ENCODE data around the gene FOXC2.

FOXC2 gene

GRCh38 chr16:86566601-86566965 lies at the start of gene FOXC2:
FOXC2 (plus strand) TSS chr16:86566829; CDS start chr16:86567336, 507 bp downstream.
- DNase-seq = peak; percentile 30 to 38

- DNase-seq = no peak
Observed at GRCh38 chr16:86517033-86517432, 49.6 kb upstream of the FOXC2 start.

DNA sequence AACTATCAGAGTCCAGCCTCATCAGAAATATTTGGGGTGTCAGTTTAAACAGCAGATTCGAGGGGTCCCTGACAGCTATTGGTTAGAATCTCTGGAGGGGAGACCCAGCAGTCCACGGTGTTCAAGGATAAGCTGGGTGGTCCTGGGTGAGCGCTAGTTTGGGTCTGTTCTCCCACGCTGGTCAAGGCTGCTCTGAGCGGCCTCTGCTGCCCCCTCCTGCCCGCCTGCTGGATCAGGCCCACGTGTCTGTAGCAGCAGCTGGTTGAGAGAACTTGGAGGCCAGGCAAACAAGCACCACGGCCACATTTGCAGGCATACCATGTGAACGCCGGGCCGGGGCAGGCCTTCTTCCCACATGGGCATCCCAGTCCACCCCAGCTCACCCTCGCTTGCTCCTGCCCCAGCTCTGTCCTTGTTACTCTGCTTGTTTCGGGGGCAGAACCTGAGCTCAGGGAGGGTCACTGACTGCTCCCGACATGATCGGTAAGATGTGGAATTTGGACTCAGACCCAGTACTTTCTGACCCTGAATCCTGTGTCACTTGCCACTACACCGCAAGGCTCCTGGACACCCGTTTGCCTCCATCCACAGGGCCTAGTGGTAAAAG lies 48.9 kb upstream of the FOXC2 start:
- DNase-seq = no peak

GRCh38 chr16:86519007-86519648 lies 47.5 kb upstream of the FOXC2 start:
- no peak for DNase-seq

DNA sequence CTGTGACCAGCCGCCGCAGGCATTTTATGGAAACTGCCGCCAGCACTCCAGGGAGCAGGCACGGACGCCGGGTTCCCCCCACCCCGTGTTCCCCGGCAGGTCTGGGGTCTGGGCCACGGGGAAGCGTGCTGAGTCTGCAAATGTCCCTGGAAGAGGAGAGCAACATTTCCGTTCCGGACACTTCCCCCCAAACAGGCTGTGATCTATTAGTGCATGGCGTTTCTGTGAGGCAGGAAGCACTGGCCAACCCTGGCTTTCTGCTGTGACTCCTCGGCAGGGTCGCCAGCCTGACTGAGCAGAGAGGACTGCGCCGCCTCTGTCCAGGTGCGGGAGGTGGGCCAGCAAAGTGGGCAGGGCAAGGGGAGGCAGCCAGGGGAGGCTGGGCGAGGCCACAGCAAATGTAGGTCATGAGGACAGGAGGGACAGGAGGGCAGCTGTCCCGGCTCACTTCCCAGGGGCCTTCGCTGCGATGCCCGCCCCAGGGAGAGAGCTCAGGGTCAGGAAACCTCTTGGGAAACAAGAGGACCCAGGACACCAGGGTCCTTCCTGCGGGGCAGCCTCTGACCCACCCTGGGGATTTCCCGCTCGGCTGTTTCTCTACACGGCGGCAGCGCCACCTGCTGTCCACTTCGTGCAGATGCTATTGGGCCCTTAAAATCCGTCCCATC lies 46.8 kb upstream of the FOXC2 start:
- peak; percentile 46 to 50 for DNase-seq

- DNase-seq = no peak
Observed at GRCh38 chr16:86520317-86521210, 46.1 kb upstream of the FOXC2 start.

DNA sequence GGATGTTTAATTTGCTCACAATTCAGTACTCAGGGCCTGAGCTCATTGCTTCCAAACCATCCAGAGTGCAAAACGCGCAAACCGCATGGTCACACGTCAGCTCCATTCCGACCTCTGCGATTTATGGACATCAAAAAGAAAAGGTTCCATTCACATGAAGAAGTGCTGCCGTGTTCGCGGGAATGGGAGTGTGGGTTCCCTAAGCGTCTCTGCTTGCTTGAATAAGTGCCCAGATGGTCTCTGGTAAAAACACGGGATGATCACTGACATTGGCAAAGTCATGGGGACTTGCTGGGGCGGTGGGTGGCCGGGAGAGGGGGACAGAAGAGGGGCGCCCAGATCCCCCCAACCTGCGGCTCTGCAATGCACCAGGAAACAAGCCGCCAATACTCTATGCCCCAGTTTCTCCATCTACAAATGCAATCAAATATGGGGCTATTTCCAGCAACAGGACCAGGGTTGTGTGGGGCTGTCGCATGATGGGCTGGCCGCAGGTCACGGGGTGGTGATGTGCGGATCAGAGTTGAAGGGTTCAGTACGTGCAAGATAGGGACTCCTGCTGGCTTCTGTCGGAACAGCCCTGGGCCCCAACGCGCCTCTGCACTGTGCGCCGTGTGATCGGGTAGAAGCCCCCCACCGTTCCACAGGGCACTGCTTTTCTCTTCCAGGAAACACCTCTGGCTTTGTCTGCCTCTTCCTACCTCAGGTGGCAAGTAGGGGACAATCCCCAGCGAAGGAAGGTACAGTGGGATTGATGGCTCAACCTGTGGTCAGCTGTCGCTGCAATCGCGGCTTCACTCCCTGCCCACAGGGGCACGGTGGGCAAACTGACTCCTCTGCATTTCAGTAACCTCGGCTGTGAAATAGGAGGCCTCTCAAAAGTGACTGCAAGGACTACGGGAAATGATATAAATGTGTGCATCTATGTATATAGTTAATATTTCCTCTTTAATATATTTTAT lies 45.1 kb upstream of the FOXC2 start:
- no peak for DNase-seq

- DNase-seq = no peak
Observed at GRCh38 chr16:86522634-86523033, 44.0 kb upstream of the FOXC2 start.

DNA sequence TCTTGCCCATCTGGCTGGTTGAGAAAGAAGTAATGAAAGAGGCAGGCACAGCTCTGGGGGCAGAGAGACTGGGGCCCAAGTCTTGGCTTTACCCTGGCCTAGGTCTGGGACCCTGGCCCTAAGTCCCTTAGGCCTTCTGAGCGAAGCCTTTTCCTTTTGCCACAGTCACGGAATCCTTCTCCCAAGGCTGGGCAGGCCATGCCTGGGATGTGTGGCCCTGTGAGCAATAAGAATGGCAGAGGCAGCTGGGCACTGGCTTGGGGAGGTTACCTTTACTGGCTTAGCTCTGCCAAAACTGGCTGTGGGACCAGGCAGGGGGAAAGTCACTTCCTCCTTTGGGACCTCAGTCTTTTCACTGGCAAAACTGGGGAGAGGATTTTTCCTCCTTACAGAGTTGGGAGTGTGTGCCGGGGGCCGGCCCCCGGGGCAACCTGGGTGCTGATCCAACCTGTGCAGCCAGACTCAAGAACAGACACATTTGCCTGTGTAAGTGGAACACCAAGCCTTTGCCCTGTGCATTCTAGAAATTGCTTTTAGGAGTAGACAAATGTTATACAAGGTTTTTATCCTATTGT lies 43.4 kb upstream of the FOXC2 start:
- DNase-seq = no peak

GRCh38 chr16:86524029-86524428 lies 42.6 kb upstream of the FOXC2 start:
- DNase-seq = no peak

- DNase-seq = no peak
Observed at GRCh38 chr16:86525696-86526095, 40.9 kb upstream of the FOXC2 start.

DNA sequence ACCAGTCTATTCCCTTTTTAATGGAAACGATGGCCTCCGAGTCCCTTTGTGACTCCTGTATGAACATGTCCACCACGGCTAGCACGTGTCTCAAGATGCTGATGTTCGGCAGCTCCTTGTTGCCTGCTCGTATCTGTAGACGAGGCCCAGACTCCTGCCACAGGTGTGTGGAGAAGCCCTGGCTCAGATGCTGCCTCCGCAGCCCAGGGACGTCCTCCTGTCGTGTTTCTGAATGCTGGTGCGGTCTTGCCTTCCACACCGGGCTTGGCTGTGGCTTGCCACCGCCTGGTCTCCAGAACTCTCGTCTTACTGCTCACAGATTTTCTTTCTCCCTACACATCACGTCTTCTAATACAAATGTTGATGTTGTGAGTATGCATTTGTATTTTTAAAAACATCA lies 39.3 kb upstream of the FOXC2 start:
- no peak for DNase-seq

DNA sequence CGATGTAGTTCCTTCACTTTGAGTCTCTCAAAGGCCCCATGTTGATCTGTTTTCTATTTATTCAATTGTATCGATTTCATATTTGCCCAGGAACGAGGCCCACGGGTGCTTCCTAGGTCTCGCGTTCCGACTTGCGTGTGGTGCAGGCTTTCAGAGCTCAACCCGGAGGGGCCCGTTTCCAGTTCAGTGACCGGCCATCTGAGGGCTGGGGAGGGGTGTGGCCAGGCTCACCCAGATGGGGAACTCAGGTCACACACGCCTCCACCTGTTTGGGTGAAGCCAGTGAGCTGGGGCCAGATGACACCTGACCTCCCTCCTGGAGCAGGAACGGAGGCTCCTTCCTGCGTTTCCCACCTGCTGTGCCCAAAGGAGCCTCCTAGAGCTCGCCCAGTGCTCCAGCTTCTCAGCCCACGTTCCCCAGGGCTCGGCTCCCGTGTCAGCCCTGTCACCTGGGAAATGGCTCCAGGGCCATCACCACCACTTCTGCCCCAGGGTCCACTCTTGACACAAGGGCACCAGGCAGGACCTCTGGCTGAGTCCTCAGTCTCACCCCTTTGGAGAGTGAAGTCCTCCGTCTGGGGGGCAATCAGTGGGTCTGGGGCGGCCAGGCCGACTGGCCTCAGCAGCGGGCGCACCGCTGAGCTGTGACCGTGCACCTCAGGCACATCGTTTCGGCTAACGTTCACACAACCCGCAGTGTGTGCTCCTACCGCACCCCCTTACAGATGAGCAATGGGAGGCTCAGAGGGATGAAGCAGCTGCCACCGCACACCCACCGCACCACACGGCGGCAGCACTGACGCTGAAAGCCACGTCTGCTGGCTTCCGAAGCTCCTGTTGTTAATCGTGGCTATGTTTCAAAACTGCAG lies 38.3 kb upstream of the FOXC2 start:
- DNase-seq = no peak

DNA sequence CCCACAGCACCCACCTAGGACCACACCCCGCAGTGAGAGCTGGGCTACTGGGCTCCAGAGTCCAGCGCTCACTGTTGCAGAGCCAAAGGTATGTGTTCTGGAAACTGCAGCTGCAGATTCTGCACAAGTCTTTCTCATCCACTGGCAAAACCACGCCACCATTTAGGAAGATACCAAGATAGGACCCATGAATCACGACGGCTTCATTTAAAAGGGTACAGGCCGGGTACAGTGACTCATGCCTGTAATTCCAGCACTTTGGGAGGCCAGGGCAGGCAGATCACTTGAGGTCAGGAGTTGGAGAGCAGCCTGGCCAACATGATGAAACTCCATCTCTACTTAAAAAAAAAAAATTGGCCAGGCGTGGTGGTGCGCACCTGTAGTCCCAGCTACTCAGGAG lies 37.5 kb upstream of the FOXC2 start:
- no peak for DNase-seq

DNA sequence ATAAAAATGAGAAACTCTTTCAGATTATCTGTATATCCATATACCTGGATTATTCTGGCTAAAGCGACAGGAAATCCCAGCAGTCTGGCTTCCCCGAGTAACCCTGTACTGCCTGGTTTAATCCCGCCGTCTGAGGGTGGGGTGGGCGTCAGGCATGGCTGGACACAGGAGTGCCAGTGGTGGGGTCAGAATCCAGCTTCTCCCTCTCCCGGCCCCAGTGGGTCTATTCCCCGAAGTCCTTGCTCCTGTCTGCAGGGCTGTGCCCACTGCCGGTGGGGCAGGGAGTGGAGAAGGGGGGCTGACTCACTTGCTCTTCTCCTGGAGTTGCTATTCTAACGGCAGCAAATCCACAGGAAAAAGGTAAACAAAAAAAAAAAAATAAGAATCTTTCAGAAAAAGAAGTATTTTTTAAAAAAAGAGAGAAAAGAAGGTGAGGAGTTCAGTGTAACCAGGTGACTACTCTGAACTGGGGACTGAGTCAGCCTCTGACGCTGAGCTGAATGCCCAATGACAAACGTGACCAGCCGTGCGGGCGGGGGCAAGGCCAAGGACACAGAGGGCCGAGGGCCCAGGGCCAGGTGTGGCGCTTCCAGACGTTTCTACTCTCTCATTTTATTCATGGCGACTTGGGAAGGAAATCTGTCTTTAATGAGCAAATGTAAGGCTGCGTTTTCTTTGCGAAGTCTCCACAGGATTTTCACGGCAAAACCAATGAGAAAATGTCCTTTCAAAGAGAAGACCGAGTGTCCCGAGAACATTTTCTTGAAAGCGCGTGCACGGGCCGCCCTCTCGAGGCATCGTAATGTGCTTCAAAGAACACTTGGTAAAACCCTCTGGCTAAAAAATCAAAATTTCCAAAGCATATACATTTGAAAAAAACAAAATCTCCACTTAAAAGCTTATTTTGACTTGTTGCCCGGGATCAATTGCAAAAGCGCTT lies 36.1 kb upstream of the FOXC2 start:
- no peak for DNase-seq

- no peak for DNase-seq
Observed at GRCh38 chr16:86531191-86531545, 35.5 kb upstream of the FOXC2 start.

DNA sequence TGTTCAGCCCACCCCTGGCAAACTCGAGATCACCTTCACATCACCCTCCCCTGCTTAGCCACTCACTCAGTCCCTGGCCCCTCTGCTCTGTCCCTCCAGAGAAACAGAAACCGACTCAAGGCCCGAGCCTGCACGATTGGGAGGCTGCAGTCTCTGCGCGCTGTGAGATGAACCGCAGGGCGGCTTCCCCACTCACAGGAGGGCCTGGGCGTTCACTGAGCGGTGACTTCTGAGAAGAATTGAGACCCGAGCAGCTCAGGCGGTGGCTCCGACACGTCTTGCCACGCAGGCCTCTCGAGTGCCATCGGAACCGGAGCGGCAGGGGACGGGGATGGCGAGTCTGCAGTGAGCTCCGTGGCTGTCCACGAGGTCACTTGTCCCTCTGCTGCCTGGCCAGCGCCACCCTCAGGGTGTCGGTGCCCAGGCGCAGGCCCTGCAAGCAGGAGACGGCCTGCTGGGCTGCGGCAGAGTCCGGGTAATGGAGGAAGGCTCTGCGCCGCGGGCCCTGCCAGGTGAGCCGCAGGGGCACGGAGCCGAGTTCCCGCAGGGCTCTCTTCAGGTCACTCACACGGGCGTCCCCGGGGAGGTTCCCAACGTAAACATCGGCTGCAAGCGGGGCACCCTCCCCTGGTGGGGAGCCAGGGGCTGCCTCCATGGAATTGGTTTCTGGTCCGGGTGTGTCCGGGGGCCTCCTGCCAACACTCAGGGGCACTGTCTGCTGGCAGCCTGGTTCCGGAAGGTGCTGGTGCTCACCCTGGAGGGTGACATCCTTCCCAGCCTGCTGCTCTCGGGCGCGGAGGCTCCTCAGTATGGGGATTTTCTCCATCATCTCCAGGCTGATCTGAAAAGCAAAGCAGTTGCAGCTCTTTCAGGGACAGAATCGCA lies 34.7 kb upstream of the FOXC2 start:
- no peak for DNase-seq

DNA sequence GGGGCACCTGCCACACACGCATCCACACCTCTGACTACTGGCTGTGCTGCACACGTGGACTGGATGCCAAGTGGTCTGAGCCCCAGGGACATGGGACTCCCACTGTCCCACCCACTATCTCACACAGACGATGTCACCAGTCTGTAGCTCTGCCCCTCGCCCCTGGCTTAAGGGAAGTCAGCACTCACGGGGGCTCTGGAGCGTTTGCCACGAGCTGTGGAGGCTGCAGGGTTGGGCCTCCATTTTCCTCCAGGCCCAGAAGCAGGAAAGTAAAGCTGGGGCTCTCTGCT lies 34.2 kb upstream of the FOXC2 start:
- no peak for DNase-seq

DNA sequence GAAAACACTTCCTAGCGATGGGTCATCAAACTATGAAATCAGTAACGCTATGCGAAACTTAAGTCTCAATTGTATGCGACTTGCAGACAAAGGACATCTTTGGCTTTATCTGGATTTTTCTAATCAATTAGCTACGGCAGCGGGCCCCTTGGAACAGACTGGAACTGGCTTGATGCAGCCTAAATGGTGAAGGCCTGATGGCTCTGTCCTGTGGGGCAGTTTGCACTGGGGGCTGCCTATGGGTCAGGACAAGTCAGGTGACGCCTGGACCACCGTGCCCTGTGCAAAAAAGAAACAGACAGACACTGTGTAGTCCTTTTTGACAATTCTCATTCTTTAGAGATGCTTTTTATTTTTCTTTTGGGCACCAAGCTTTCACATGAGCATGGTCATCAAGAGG lies 33.6 kb upstream of the FOXC2 start:
- DNase-seq = no peak

Measured in CD4-positive, alpha-beta T cell treated with Interleukin-4 for 1 hour (primary cell).